Muscle of leg (tissue), 11 donors: Measurements from ENCODE around the gene HK3. TPM values are rescaled to one million over a fixed set of nuclear protein-coding genes. Genes with fewer than 3 reads are reported as not detected.

Experiments
- DNase-seq: peaks from one replicate; pipeline ENCODE4 v3.0.0; 2013
- H3K27ac ChIP-seq: one replicate; pipeline ENCODE4 v1.5.1; 2013; ENCODE audit warnings: mild to moderate bottlenecking, low read length, control low read depth
- H3K27me3 ChIP-seq: one replicate; pipeline ENCODE4 v1.6.1; 2013; ENCODE audit warnings: low read length; ENCODE audit not compliant: control insufficient read depth, insufficient read depth
- H3K36me3 ChIP-seq: one replicate; pipeline ENCODE4 v1.6.1; 2013; ENCODE audit warnings: low read length; ENCODE audit not compliant: control insufficient read depth, insufficient read depth
- H3K4me1 ChIP-seq: one replicate; pipeline ENCODE4 v1.6.1; 2013; ENCODE audit warnings: low read length; ENCODE audit not compliant: control insufficient read depth, insufficient read depth
- H3K4me3 ChIP-seq: one replicate; pipeline ENCODE4 v1.5.1; 2013; ENCODE audit warnings: low read length, control low read depth
- H3K9me3 ChIP-seq: replicated peaks from 2 replicates; pipeline ENCODE4 v1.6.1; 2013; ENCODE audit warnings: low read depth, low read length; ENCODE audit not compliant: control insufficient read depth
- WGBS: methylation state at CpG from one replicate; pipeline ENCODE4 v1.1.5; 2013; ENCODE audit warnings: missing lambda C conversion rate; ENCODE audit not compliant: insufficient coverage; 5-methylcytosine and 5-hydroxymethylcytosine counted together
- polyA plus RNA-seq, 8 donors: library from polyadenylated mRNA; unstranded; fragments of 120-200 nt; gene quantifications; one replicate each; pipeline versions ENCODE4 v1.2.1 to v1.2.3, GENCODE V29; 2013; ENCODE audit warnings: inconsistent platforms in 1 of 8, low replicate concordance in 1 of 8; ENCODE audit not compliant: insufficient read length in 8 of 8, insufficient read depth in 1 of 8
- total RNA-seq: library from RNA; stranded (reverse); fragments of 120-200 nt; gene quantifications from one replicate; pipeline ENCODE4 v1.2.4, GENCODE V29; 2013

HK3 gene
- total and polyA plus RNA-seq, 9 donors = 0.49 to 1.9 (median 1.2) TPM

DNA sequence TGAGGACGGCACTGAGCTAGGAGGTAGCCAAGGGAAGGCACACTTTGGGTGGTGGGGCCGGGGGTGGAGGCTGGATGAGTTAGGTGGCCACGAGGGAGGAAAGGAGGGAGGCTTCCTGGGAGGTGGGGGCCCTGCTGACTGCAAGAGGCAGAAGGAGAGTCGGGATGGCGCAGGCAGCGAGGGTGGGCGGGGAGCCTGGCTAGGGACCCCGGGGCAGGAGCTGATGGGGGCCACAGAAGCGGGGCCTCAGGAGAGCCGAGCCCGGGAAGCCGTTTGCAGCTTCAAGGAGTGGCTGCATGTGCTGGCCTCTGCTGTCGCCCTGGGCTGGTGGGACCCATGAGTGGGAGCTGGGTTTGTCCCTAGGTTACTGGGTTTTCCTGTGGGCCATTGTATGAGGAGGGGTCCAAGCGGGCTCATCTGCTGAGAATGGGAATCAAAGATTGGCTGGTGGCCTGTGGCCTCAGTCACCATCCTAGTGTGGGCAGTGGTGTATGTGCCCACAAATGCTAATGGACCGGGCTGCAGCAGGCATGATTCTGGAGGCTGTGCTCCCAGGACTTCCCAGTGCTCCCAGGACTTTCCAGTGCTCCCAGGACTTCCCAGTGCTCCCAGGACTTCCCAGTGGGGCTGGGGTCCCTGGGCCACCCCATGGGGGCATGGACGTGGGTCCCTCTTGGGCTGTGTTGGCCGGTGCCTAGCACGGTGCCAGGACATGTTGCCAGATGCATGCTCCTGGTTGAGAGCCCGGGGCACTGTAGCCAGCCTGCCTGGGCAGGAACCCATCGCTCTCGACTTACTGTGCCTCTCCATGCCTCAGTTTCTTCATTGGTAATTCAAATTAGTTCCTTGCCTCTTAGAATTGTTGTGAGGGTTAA lies 48.5 kb downstream of the HK3 start:
- DNase-seq = no peak
- H3K27ac ChIP-seq = no peak overlapping the region
- H3K4me1 ChIP-seq = peaks cover 9% of the 10 kb centered on the region
- 71% methylated on average over 19 of the region's 21 CpGs for WGBS
- H3K9me3 ChIP-seq = no peaks in the 10 kb centered on the region
- H3K4me3 ChIP-seq = no peak overlapping the region
- H3K36me3 ChIP-seq = no peaks in the 10 kb centered on the region
- H3K27me3 ChIP-seq = peaks cover 42% of the 10 kb centered on the region

DNA sequence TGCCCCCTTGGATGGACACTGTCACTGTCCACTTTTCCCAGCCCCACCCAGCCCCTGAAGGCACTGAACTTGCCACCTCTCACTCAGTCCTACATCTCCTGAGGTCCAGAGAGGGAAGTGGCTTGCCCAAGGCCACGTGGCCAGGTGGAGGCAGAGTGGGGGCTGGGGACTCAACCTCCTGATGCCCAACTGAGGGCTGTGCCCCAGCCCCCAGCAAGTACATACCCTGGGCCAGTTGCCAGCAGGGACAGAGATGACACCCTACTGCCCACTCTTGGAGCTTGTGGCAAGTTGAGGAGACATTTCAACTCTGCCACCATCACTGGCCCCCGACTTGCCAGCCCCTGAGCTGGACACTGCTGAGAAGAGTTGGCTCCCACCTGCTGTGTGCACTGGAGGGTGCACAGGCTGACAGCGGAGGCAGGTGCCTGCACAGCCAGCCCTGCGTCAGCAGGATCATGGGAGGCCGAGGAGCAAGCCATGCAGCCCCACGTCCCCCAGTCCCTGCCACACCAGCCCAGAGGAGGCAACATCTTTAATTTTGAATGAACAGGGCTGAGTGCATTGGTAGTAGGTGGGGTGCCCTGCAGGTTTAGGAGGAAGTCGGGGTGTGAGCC lies 49.4 kb downstream of the HK3 start:
- H3K4me3 ChIP-seq = no peak overlapping the region
- no peaks in the 10 kb centered on the region for H3K9me3 ChIP-seq
- H3K27ac ChIP-seq = no peak overlapping the region
- no peak for DNase-seq
- H3K36me3 ChIP-seq = no peaks in the 10 kb centered on the region
- 70% methylated on average over 4 of the region's 7 CpGs for WGBS
- H3K4me1 ChIP-seq = peaks cover 9% of the 10 kb centered on the region
- peaks cover 50% of the 10 kb centered on the region for H3K27me3 ChIP-seq

GRCh38 chr5:176848651-176849050 lies 50.5 kb downstream of the HK3 start:
- DNase-seq = no peak
- Histone ChIP-seq H3K4me1 (peaks cover 11% of the 10 kb centered on the region), H3K27me3 (peaks cover 56% of the 10 kb centered on the region), H3K9me3 (no peaks in the 10 kb centered on the region), H3K36me3 (no peaks in the 10 kb centered on the region), H3K4me3 (no peak overlapping the region), H3K27ac (no peak overlapping the region)
- WGBS = 80% methylated on average over 13 of the region's 13 CpGs

- 96% methylated on average over 4 of the region's 13 CpGs for WGBS
- no peaks in the 10 kb centered on the region for H3K36me3 ChIP-seq
- H3K9me3 ChIP-seq = no peaks in the 10 kb centered on the region
- no peak for DNase-seq
- peaks cover 58% of the 10 kb centered on the region for H3K27me3 ChIP-seq
- H3K4me3 ChIP-seq = no peak overlapping the region
- no peak overlapping the region for H3K27ac ChIP-seq
- H3K4me1 ChIP-seq = peaks cover 11% of the 10 kb centered on the region
These were observed 51.3 kb downstream of the HK3 start for GRCh38 chr5:176847726-176848290.

DNA sequence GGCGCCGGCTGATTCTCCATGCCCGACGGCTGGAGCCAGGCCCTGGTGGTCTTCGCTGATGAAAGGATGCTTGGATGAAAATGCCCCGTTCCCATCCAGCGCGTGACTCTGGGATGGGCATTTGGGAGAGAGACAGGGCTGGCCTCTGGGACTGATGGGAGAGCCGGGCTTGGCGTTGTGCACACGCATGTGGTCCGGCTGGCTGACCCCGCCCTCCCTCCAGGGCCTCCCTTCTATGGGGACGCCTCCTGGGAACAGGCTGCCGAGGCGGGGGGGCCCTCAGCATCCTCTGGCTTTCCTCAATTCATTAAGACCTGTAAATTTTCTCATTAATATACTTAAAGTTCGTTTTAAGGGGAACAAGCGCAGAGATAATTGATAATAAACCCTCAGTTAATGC lies 52.0 kb downstream of the HK3 start:
- H3K4me3 ChIP-seq = no peak overlapping the region
- no peak for DNase-seq
- WGBS = 40% methylated on average over 3 of the region's 18 CpGs

DNA sequence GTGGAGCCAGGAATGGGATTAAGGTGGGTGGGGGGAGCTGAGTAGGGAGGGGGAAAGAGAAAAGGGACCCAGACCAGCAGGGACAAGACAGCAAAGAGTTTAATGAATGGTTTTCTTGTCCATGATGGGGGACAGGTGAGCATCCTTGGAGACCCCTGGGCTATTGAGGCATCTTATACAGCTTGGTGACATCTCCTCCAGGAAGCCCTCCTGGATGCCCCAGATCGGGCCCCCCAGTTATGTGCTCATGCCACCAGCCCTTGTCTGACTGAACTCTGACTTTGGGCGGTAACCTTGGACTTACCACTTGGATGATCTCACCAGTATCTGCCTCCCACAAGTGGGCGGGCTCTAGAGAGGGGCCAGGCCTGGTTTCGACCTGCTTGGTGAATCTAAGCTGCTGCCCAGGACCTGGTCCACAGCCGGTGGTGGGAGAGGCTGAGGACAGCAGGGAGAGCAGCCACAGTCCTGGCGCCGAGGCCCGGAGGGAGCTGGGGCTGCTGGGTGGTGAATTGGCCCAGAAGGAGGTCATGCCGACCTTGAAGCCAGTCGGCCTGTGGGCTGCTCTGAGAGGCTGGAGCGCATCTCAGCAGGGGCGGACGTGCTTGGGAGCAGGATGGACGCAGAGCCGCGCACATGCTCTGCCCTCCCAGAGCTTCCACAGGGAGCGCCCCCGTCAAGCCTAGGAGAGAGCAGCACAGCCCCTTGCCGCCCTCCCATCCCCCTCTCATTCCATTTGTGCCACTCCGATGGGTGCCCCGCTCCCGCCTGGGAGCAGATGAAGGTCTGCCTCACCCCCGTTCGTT lies 52.6 kb downstream of the HK3 start:
- Histone ChIP-seq H3K27ac (no peak overlapping the region), H3K27me3 (peaks cover 57% of the 10 kb centered on the region), H3K36me3 (no peaks in the 10 kb centered on the region), H3K4me1 (peaks cover 4% of the 10 kb centered on the region), H3K9me3 (no peaks in the 10 kb centered on the region), H3K4me3 (no peak overlapping the region)
- 43% methylated on average over 20 of the region's 24 CpGs for WGBS
- no peak for DNase-seq

More for the DNA sequence above, 52.0 kb downstream of the HK3 start:
- Histone ChIP-seq H3K27ac (no peak overlapping the region), H3K36me3 (no peaks in the 10 kb centered on the region), H3K9me3 (no peaks in the 10 kb centered on the region), H3K4me1 (peaks cover 10% of the 10 kb centered on the region), H3K27me3 (peaks cover 58% of the 10 kb centered on the region)

DNA sequence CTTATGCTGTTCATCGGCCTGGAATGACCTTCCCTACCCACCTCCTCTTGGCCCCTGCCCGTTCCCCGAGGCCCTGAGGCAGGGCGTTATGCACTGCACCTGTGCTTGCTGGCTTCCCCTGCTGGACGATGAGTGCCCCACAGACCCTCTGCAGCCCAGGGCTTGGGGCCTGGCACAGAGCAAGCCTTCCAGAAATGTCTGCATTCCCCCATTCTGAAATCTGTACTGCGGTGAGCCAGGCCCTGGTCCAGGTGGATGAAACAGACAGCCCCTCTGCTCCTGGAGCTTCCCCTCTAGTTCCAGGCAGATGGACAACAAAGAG lies 53.8 kb downstream of the HK3 start:
- Histone ChIP-seq H3K27me3 (peaks cover 57% of the 10 kb centered on the region), H3K27ac (no peak overlapping the region), H3K36me3 (no peaks in the 10 kb centered on the region), H3K4me1 (peaks cover 2% of the 10 kb centered on the region), H3K9me3 (no peaks in the 10 kb centered on the region), H3K4me3 (no peak overlapping the region)
- 44% methylated on average over 5 of the region's 6 CpGs for WGBS
- DNase-seq = no peak

GRCh38 chr5:176844706-176845391 lies 54.3 kb downstream of the HK3 start:
- H3K9me3 ChIP-seq = no peaks in the 10 kb centered on the region
- WGBS = 54% methylated on average over 19 of the region's 21 CpGs
- no peak overlapping the region for H3K4me3 ChIP-seq
- H3K4me1 ChIP-seq = peaks cover 2% of the 10 kb centered on the region
- no peaks in the 10 kb centered on the region for H3K36me3 ChIP-seq
- peaks cover 56% of the 10 kb centered on the region for H3K27me3 ChIP-seq
- H3K27ac ChIP-seq = no peak overlapping the region
- no peak for DNase-seq

- DNase-seq = no peak
- Histone ChIP-seq H3K27me3 (peaks cover 55% of the 10 kb centered on the region), H3K4me1 (peaks cover 2% of the 10 kb centered on the region), H3K27ac (no peak overlapping the region), H3K9me3 (no peaks in the 10 kb centered on the region), H3K36me3 (no peaks in the 10 kb centered on the region), H3K4me3 (no peak overlapping the region)
- WGBS = 70% methylated on average over 8 of the region's 10 CpGs
These were observed 54.9 kb downstream of the HK3 start for GRCh38 chr5:176844281-176844680.
